Nephron (organoid): ENCODE results near the gene RNF220.

Experiments
- H3K27ac Mint-ChIP-seq, 3 experiments: 2 replicates each; pipeline ENCODE4 v1.8.0; 2020; ENCODE audit warnings: mixed read lengths in 3 of 3, mild to moderate bottlenecking in 2 of 3, moderate library complexity in 1 of 3
- H3K27me3 Mint-ChIP-seq: 2 replicates; pipeline ENCODE4 v1.8.0; 2021; ENCODE audit warnings: low read depth, mild to moderate bottlenecking, moderate library complexity, mixed read lengths
- H3K36me3 Mint-ChIP-seq: 2 replicates; pipeline ENCODE4 v1.8.0; 2020; ENCODE audit warnings: low read depth, mixed read lengths
- H3K4me1 Mint-ChIP-seq: 2 replicates; pipeline ENCODE4 v1.8.0; 2020; ENCODE audit warnings: mixed read lengths
- H3K4me3 Mint-ChIP-seq, 3 experiments: 2 replicates each; pipeline ENCODE4 v1.8.0; 2020; ENCODE audit warnings: mild to moderate bottlenecking in 3 of 3, mixed read lengths in 3 of 3, moderate library complexity in 2 of 3
- H3K9me3 Mint-ChIP-seq: 2 replicates; pipeline ENCODE4 v1.8.0; 2020; ENCODE audit warnings: mixed read lengths
- CTCF ChIP-seq, 3 experiments: fragments of 200-600 bp; sonication (generic); IDR thresholded peaks; one replicate each; pipeline ENCODE4 v1.5.0; 2021; ENCODE audit warnings: antibody characterized with exemption in 3 of 3; ENCODE audit not compliant: unreplicated experiment in 3 of 3

The RNF220 gene

GRCh38 chr1:44636688-44637598 lies 231.9 kb downstream of the RNF220 start:
- no peak for TF ChIP-seq CTCF (IDR thresholded peaks at IDR 0.05; ENCODE audit: unreplicated experiment in 3 of 3)
- Mint-ChIP-seq H3K9me3 (no peaks in the 10 kb centered on the region), H3K27me3 (peaks cover 3% of the 10 kb centered on the region), H3K4me3 (peak overlapping the region; percentile 44 to 57 (median 57)), H3K27ac (no peak overlapping the region), H3K4me1 (peaks cover 66% of the 10 kb centered on the region), H3K36me3 (peaks cover 78% of the 10 kb centered on the region)

- Mint-ChIP-seq H3K27me3 (peaks cover 3% of the 10 kb centered on the region), H3K27ac (peak overlapping the region in 1 of 3 experiments; percentile 50)
Observed at GRCh38 chr1:44637702-44638411, 232.8 kb downstream of the RNF220 start.

GRCh38 chr1:44640200-44640853 lies 235.3 kb downstream of the RNF220 start:
- H3K27me3 Mint-ChIP-seq = peaks cover 7% of the 10 kb centered on the region
- TF ChIP-seq CTCF (IDR thresholded peaks at IDR 0.05; ENCODE audit: unreplicated experiment in 3 of 3) = no peak
- H3K36me3 Mint-ChIP-seq = peaks cover 83% of the 10 kb centered on the region
- H3K4me1 Mint-ChIP-seq = peaks cover 64% of the 10 kb centered on the region
- H3K9me3 Mint-ChIP-seq = no peaks in the 10 kb centered on the region
- H3K27ac Mint-ChIP-seq = no peak overlapping the region
- H3K4me3 Mint-ChIP-seq = no peak overlapping the region

More at GRCh38 chr1:44637702-44638411, 232.8 kb downstream of the RNF220 start:
- Mint-ChIP-seq H3K36me3 (peaks cover 84% of the 10 kb centered on the region), H3K4me1 (peaks cover 67% of the 10 kb centered on the region), H3K9me3 (no peaks in the 10 kb centered on the region), H3K4me3 (peak overlapping the region in 2 of 3 experiments; percentile 47 to 56)
- TF ChIP-seq CTCF (IDR thresholded peaks at IDR 0.05; ENCODE audit: unreplicated experiment in 3 of 3) = no peak

- Mint-ChIP-seq H3K36me3 (peaks cover 73% of the 10 kb centered on the region), H3K4me1 (peaks cover 63% of the 10 kb centered on the region), H3K9me3 (no peaks in the 10 kb centered on the region), H3K27ac (no peak overlapping the region), H3K27me3 (peaks cover 7% of the 10 kb centered on the region), H3K4me3 (no peak overlapping the region)
- no peak for TF ChIP-seq CTCF (IDR thresholded peaks at IDR 0.05; ENCODE audit: unreplicated experiment in 3 of 3)
Observed at GRCh38 chr1:44641126-44642102, 236.4 kb downstream of the RNF220 start.

- Mint-ChIP-seq H3K27ac (no peak overlapping the region), H3K4me3 (no peak overlapping the region), H3K36me3 (peaks cover 69% of the 10 kb centered on the region), H3K27me3 (peaks cover 7% of the 10 kb centered on the region), H3K9me3 (no peaks in the 10 kb centered on the region), H3K4me1 (peaks cover 58% of the 10 kb centered on the region)
- no peak for TF ChIP-seq CTCF (IDR thresholded peaks at IDR 0.05; ENCODE audit: unreplicated experiment in 3 of 3)
Observed at GRCh38 chr1:44642255-44642654, 237.2 kb downstream of the RNF220 start.
